22Rv1 (cell line): ENCODE measurements around the gene PTGES2.

Experiments
- CTCF ChIP-seq: fragments of 450-650 bp; IDR thresholded peaks from 2 replicates; pipeline ENCODE4 v1.5.1; 2017; ENCODE audit warnings: mild to moderate bottlenecking
- ZFX ChIP-seq: fragments of 450-650 bp; IDR thresholded peaks from 2 replicates; pipeline ENCODE4 v1.6.1; 2017; ENCODE audit warnings: antibody characterized with exemption, borderline replicate concordance

DNA sequence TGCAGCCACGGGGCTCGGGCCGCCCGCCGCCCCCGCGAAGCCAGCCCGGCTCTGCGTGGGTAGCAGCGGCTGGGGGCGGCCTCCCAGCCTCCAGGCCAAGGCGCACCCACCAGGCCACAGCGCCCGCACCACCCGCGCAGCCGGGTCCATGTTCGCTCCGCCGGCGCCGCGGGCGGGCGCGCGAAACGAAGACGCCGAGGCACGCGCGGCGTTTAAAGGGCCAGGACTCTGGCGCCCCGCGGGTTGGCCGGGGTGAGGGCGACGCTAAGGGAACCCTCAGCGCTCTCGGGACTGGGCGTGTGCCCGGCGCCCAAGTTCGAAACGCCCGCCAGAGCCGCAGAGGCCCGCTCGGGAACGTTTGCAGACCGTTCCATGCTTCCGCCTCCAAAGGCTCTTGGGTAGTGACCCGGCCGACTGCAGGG, at the start of gene PTGES2:
- TF ChIP-seq CTCF (no peak), ZFX (no peak)
